ENCODE data around the gene C6orf118. TPM values are rescaled to one million over a fixed set of nuclear protein-coding genes. Genes with fewer than 3 reads are reported as not detected.

Gene C6orf118
- total RNA-seq, 2 experiments from 2014 or later: not detected

DNA sequence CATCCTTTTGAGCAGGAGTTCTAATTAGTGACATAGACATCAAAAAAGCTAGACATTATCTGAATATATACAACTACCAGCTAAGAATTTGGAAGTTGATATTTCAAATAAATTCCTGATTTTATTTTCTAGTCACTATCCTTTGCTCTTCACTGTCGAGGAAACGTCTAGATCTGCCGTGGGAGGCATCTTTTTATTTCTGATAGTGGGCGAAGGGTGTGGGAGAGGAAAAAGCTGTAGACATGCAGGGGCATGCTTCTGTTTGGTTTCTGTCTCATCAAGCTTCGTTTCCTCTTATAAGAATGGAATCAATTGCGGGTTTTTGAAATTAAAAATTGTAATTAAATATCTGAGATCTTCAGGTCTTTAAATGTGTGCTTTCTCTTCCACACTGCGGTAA, 16.2 kb upstream of the C6orf118 start:
- H3K4me1 Mint-ChIP-seq (ENCODE audit: low read depth): no peaks in the 10 kb centered on the region
- Histone ChIP-seq H3K9me3 (ENCODE audit: control insufficient read depth in 1 of 2, insufficient read depth in 1 of 2, low read length in 2 of 2) (peaks cover 8 to 10% of the 10 kb centered on the region in 2 experiments), H3K36me3 (ENCODE audit: insufficient read depth, low read length) (no peaks in the 10 kb centered on the region), H3K4me1 (ENCODE audit: insufficient read depth, low read length) (no peaks in the 10 kb centered on the region), H3K27ac (ENCODE audit: low read depth in 1 of 2, low read length in 2 of 2) (no peak overlapping the region), H3K4me3 (ENCODE audit: low read length) (no peak overlapping the region), H3K27me3 (ENCODE audit: control insufficient read depth in 1 of 2, insufficient read depth in 2 of 2, low read length in 2 of 2) (no peaks in the 10 kb centered on the region)
- peaks cover 17% of the 10 kb centered on the region for H3K9me3 Mint-ChIP-seq
- CTCF ChIA-PET: no interaction called here
- no peak overlapping the region for H3K27ac Mint-ChIP-seq
- DNase-seq: no peak
- no peak for ATAC-seq (ENCODE audit: poor library complexity)
- H3K27me3 Mint-ChIP-seq: no peaks in the 10 kb centered on the region
- no peak overlapping the region for H3K4me3 Mint-ChIP-seq
- no peaks in the 10 kb centered on the region for H3K36me3 Mint-ChIP-seq (ENCODE audit: low read depth)
- TF ChIP-seq, protein P1, sequence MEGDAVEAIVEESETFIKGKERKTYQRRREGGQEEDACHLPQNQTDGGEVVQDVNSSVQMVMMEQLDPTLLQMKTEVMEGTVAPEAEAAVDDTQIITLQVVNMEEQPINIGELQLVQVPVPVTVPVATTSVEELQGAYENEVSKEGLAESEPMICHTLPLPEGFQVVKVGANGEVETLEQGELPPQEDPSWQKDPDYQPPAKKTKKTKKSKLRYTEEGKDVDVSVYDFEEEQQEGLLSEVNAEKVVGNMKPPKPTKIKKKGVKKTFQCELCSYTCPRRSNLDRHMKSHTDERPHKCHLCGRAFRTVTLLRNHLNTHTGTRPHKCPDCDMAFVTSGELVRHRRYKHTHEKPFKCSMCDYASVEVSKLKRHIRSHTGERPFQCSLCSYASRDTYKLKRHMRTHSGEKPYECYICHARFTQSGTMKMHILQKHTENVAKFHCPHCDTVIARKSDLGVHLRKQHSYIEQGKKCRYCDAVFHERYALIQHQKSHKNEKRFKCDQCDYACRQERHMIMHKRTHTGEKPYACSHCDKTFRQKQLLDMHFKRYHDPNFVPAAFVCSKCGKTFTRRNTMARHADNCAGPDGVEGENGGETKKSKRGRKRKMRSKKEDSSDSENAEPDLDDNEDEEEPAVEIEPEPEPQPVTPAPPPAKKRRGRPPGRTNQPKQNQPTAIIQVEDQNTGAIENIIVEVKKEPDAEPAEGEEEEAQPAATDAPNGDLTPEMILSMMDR (IDR thresholded peaks at IDR 0.05): no peak
- POLR2A ChIA-PET: no interaction called here
- intact Hi-C loops (cut with DNase I, micrococcal nuclease): no loop called here

DNA sequence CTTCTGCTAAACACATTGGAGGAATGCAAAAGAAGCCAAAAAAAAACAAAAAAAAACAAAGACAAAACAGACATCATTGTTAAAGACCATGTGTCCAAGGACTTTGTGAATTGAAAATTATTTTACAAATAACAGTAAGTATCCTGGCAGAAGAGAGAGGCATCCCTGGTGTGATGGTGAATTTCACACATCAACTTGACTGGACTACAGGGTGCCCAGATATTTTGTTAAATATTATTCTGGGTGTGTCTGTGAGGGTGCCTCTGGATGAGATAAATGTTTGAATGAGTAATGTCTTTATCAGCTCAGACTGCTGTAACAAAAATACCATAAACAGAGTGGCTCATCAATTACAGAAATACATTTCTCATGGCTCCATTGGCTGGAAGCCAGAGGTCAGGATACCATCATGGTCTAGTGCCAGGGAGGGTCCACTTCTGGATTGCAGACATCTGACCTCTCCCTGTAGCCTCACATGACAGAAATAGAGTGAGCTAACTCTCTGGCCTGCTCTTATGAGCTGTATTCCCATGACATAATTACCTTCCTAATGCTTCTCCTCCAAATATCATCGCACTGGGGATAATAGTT, 12.2 kb upstream of the C6orf118 start:
- ATAC-seq (ENCODE audit: poor library complexity): no peak
- Histone ChIP-seq H3K36me3 (ENCODE audit: insufficient read depth, low read length) (no peaks in the 10 kb centered on the region), H3K4me1 (ENCODE audit: insufficient read depth, low read length) (no peaks in the 10 kb centered on the region), H3K9me3 (ENCODE audit: control insufficient read depth in 1 of 2, insufficient read depth in 1 of 2, low read length in 2 of 2) (peaks cover 8 to 17% of the 10 kb centered on the region in 2 experiments), H3K27ac (ENCODE audit: low read depth in 1 of 2, low read length in 2 of 2) (no peak overlapping the region), H3K27me3 (ENCODE audit: control insufficient read depth in 1 of 2, insufficient read depth in 2 of 2, low read length in 2 of 2) (no peaks in the 10 kb centered on the region), H3K4me3 (ENCODE audit: low read length) (no peak overlapping the region)
- ChIA-PET CTCF (no interaction called here), POLR2A (no interaction called here)
- H3K4me1 Mint-ChIP-seq (ENCODE audit: low read depth): no peaks in the 10 kb centered on the region
- DNase-seq: no peak
- H3K36me3 Mint-ChIP-seq (ENCODE audit: low read depth): no peaks in the 10 kb centered on the region
- H3K27me3 Mint-ChIP-seq: peaks cover 4% of the 10 kb centered on the region
- TF ChIP-seq, protein P1 (IDR thresholded peaks at IDR 0.05): no peak
- intact Hi-C loops (cut with DNase I, micrococcal nuclease): no loop called here
- H3K4me3 Mint-ChIP-seq: no peak overlapping the region
- H3K27ac Mint-ChIP-seq: no peak overlapping the region
- H3K9me3 Mint-ChIP-seq: peaks cover 17% of the 10 kb centered on the region

DNA sequence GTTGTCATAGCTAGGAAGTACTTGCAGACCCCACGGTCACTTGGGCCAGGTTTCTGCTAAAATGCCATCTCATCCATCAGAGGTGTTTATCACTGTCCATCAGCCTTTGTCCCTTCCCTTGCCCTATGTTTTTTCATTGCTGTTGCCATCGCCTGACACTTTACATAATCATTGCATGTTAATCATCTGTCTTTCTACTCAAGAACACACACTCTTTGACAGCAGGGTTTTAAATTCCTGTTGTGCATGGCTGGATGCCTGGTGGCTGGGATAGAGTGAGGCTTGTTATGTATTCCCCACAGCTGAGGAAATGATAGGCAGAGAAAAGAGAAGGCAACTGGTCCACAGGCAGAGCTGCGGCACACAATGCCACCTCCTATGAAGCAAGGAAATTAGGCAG, 11.7 kb upstream of the C6orf118 start:
- no peak overlapping the region for H3K4me3 ChIP-seq (ENCODE audit: low read length)
- ChIA-PET CTCF (no interaction called here), POLR2A (no interaction called here)
- H3K36me3 ChIP-seq (ENCODE audit: insufficient read depth, low read length): no peaks in the 10 kb centered on the region
- peaks cover 4% of the 10 kb centered on the region for H3K27me3 Mint-ChIP-seq
- no peaks in the 10 kb centered on the region for H3K4me1 Mint-ChIP-seq (ENCODE audit: low read depth)
- H3K9me3 Mint-ChIP-seq: peaks cover 17% of the 10 kb centered on the region
- no peak overlapping the region for H3K27ac ChIP-seq (ENCODE audit: low read depth in 1 of 2, low read length in 2 of 2)
- no peaks in the 10 kb centered on the region for H3K36me3 Mint-ChIP-seq (ENCODE audit: low read depth)
- ATAC-seq (ENCODE audit: poor library complexity) (no peak), DNase-seq (no peak)
- peaks cover 8 to 21% of the 10 kb centered on the region in 2 experiments for H3K9me3 ChIP-seq (ENCODE audit: control insufficient read depth in 1 of 2, insufficient read depth in 1 of 2, low read length in 2 of 2)
- H3K4me3 Mint-ChIP-seq: no peak overlapping the region
- TF ChIP-seq, protein P1 (IDR thresholded peaks at IDR 0.05): no peak
- intact Hi-C loops (cut with DNase I, micrococcal nuclease): no loop called here
- no peak overlapping the region for H3K27ac Mint-ChIP-seq
- H3K4me1 ChIP-seq (ENCODE audit: insufficient read depth, low read length): no peaks in the 10 kb centered on the region
- no peaks in the 10 kb centered on the region for H3K27me3 ChIP-seq (ENCODE audit: control insufficient read depth in 1 of 2, insufficient read depth in 2 of 2, low read length in 2 of 2)
